ENCODE data around the gene SUV39H2. TPM values are rescaled to one million over a fixed set of nuclear protein-coding genes. Genes with fewer than 3 reads are reported as not detected.

SUV39H2 gene
- total and polyA plus RNA-seq, 4 donors = 1.8 to 7.5 (median 2.9) TPM

- no peak for TF ChIP-seq HNF4G (IDR thresholded peaks at IDR 0.05)
- TF ChIP-seq FOXA1 (IDR thresholded peaks at IDR 0.05) = no peak
- TF ChIP-seq EGR1 (IDR thresholded peaks at IDR 0.05; ENCODE audit: low read depth in 2 of 2) = no peak
- no peak for TF ChIP-seq HNF4A (conservative IDR thresholded peaks at IDR 0.05)
- TF ChIP-seq REST (IDR thresholded peaks at IDR 0.05) = no peak
These were observed 30.4 kb downstream of the SUV39H2 start (continued) for GRCh38 chr10:14909101-14909500.

- Histone ChIP-seq H3K27me3 (ENCODE audit: control insufficient read depth in 4 of 4, insufficient read depth in 4 of 4, low read length in 3 of 4) (no peaks in the 10 kb centered on the region), H3K27ac (ENCODE audit: low read depth in 1 of 2, low read length in 2 of 2) (no peak overlapping the region), H3K4me3 (ENCODE audit: low read depth in 1 of 3, low read length in 3 of 3) (no peak overlapping the region), H3K4me1 (ENCODE audit: control insufficient read depth in 4 of 4, insufficient read depth in 4 of 4, low read length in 3 of 4) (no peaks in the 10 kb centered on the region), H3K9ac (ENCODE audit: low read depth in 1 of 2, low read length in 2 of 2) (no peak overlapping the region), H3K9me3 (ENCODE audit: control insufficient read depth in 4 of 4, low read length in 3 of 4) (no peaks in the 10 kb centered on the region), H3K36me3 (ENCODE audit: control insufficient read depth in 4 of 4, insufficient read depth in 3 of 4, low read depth in 1 of 4, low read length in 3 of 4) (peaks cover 0 to 21% (median 10%) of the 10 kb centered on the region in 4 donors)
- no peak for DNase-seq (ENCODE audit: low spot score)
- WGBS = over 99% methylated on average over 4 of the region's 4 CpGs
- TF ChIP-seq RAD21 (IDR thresholded peaks at IDR 0.05) = no peak
- no peak for TF ChIP-seq FOXA2 (IDR thresholded peaks at IDR 0.05)
- TF ChIP-seq REST (IDR thresholded peaks at IDR 0.05) = no peak
- TF ChIP-seq RXRA (IDR thresholded peaks at IDR 0.05) = no peak
These were observed 32.3 kb downstream of the SUV39H2 start for GRCh38 chr10:14910953-14911352.

GRCh38 chr10:14911801-14912200 lies 33.1 kb downstream of the SUV39H2 start:
- TF ChIP-seq NR2F2 (IDR thresholded peaks at IDR 0.05) (no peak), TAF1 (conservative IDR thresholded peaks at IDR 0.05) (no peak)
- Histone ChIP-seq H3K27me3 (ENCODE audit: control insufficient read depth in 4 of 4, insufficient read depth in 4 of 4, low read length in 3 of 4) (no peaks in the 10 kb centered on the region), H3K36me3 (ENCODE audit: control insufficient read depth in 4 of 4, insufficient read depth in 3 of 4, low read depth in 1 of 4, low read length in 3 of 4) (peaks cover 1 to 21% (median 11%) of the 10 kb centered on the region in 4 donors), H3K9me3 (ENCODE audit: control insufficient read depth in 4 of 4, low read length in 3 of 4) (peaks cover 0 to 6% (median 2%) of the 10 kb centered on the region in 4 donors), H3K9ac (ENCODE audit: low read depth in 1 of 2, low read length in 2 of 2) (no peak overlapping the region), H3K27ac (ENCODE audit: low read depth in 1 of 2, low read length in 2 of 2) (no peak overlapping the region), H3K4me1 (ENCODE audit: control insufficient read depth in 4 of 4, insufficient read depth in 4 of 4, low read length in 3 of 4) (no peaks in the 10 kb centered on the region), H3K4me3 (ENCODE audit: low read depth in 1 of 3, low read length in 3 of 3) (no peak overlapping the region)
- 82% methylated on average over 3 of the region's 3 CpGs for WGBS
- no peak for DNase-seq (ENCODE audit: low spot score)
